K562 (cell line): ENCODE data around the gene CNTN6. TPM values are rescaled to one million over a fixed set of nuclear protein-coding genes. Genes with fewer than 3 reads are reported as not detected.

Source experiments
- ATAC-seq: fragments of 200-7000 bp; cut with Tn5 transposase; 3 replicates; pipeline ENCODE4 v1.9.1; 2020; ENCODE audit warnings: moderate library complexity
- BruUV-seq: library from RNA; stranded (reverse); fragments of 400-500 nt; replicated peaks from 2 replicates; lab custom pipeline; 2021; lab: Mats Ljungman, UMichigan
- CTCF ChIA-PET: fragments of 300-600 bp; formaldehyde crosslinking; extraction: SDS; loops from one replicate; lab custom pipeline; 2021; ENCODE audit warnings: low intra/inter-chr PET ratio; lab: Yijun Ruan, JAX
- POLR2A ChIA-PET: fragments of 300-600, 350-650 bp; sonication (Branson Sonifier 250); formaldehyde crosslinking; extraction: SDS; loops from one replicate; lab custom pipeline; 2021; ENCODE audit warnings: antibody characterized with exemption, inconsistent platforms; lab: Yijun Ruan, JAX
- DNase-seq, 4 experiments: peaks; one replicate each; pipeline versions ENCODE4 v3.0.0 to v3.0.0-alpha.2; 2011 to 2018; ENCODE audit warnings: low spot score in 3 of 4, mixed read lengths in 3 of 4; ENCODE audit errors: extremely low read depth in 1 of 4
- FAIRE-seq: peaks from 2 replicates; lab custom pipeline; 2011; peaks lifted over from hg19 to GRCh38; lab: Jason Lieb, UNC
- H2AFZ ChIP-seq: 2 replicates; pipeline ENCODE4 v1.6.0; 2011; ENCODE audit warnings: low read depth, low read length, control low read depth, inconsistent platforms
- H3K27ac ChIP-seq: fragments of 200-600 bp; 3 replicates; pipeline ENCODE4 v1.8.0; 2011; ENCODE audit warnings: low read depth, mild to moderate bottlenecking, control low read depth, inconsistent platforms, low read length, moderate library complexity, mixed read lengths; ENCODE audit errors: extremely low read depth
- H3K27me3 ChIP-seq, 2 experiments: fragments of 300-600 bp in 1 of 2; 2 replicates in 1 of 2; 3 replicates in 1 of 2; pipeline versions ENCODE4 v1.6.0 to v1.8.0; 2011; ENCODE audit warnings: inconsistent platforms in 2 of 2, low read length in 2 of 2, mild to moderate bottlenecking in 1 of 2, mixed read lengths in 1 of 2, moderate library complexity in 1 of 2; ENCODE audit not compliant: control insufficient read depth in 2 of 2, insufficient read depth in 2 of 2
- H3K36me3 ChIP-seq: fragments of 300-600 bp; 3 replicates; pipeline ENCODE4 v1.8.0; 2011; ENCODE audit warnings: mild to moderate bottlenecking, low read length, inconsistent platforms; ENCODE audit not compliant: control insufficient read depth, insufficient read depth
- H3K4me1 ChIP-seq, 2 experiments: fragments of 200-600 bp in 1 of 2; replicated peaks in 1 of 2; 2 replicates in 1 of 2; 3 replicates in 1 of 2; pipeline versions ENCODE4 v1.5.1 to v1.8.0; 2011; ENCODE audit warnings: inconsistent platforms in 2 of 2, low read length in 2 of 2, mild to moderate bottlenecking in 1 of 2, mixed read lengths in 1 of 2, moderate library complexity in 1 of 2; ENCODE audit not compliant: control insufficient read depth in 2 of 2, insufficient read depth in 2 of 2
- H3K4me2 ChIP-seq: 2 replicates; pipeline ENCODE4 v1.6.1; 2011; ENCODE audit warnings: low read length, control low read depth, inconsistent platforms, mixed read lengths; ENCODE audit not compliant: insufficient read depth
- H3K4me3 ChIP-seq: fragments of 200-600 bp; sonication (generic), shearing (Covaris generic); 2 replicates; pipeline ENCODE4 v1.5.1; 2016; ENCODE audit warnings: control low read depth, inconsistent platforms
- H3K79me2 ChIP-seq: fragments of 200-600 bp; 3 replicates; pipeline ENCODE4 v1.8.0; 2011; ENCODE audit warnings: low read length, inconsistent platforms; ENCODE audit not compliant: control insufficient read depth, insufficient read depth
- H3K9ac ChIP-seq, 2 experiments: 2 replicates each; pipeline versions ENCODE4 v1.6.0 to v1.6.1; 2011; ENCODE audit warnings: low read depth in 2 of 2, low read length in 2 of 2, control low read depth in 1 of 2, inconsistent platforms in 1 of 2, mild to moderate bottlenecking in 1 of 2, mixed read lengths in 1 of 2; ENCODE audit not compliant: insufficient read depth in 1 of 2
- H3K9me1 ChIP-seq: one replicate; pipeline ENCODE4 v1.6.0; 2011; ENCODE audit warnings: inconsistent platforms, mild to moderate bottlenecking, low read length, moderate library complexity; ENCODE audit not compliant: control insufficient read depth, insufficient read depth
- H3K9me3 ChIP-seq: replicated peaks from 2 replicates; pipeline ENCODE4 v1.5.1; 2011; ENCODE audit warnings: low read depth, low read length, inconsistent platforms; ENCODE audit not compliant: control insufficient read depth, insufficient read depth
- H4K20me1 ChIP-seq: replicated peaks from 2 replicates; pipeline ENCODE4 v1.6.1; 2011; ENCODE audit warnings: low read length, inconsistent platforms, mixed read lengths; ENCODE audit not compliant: control insufficient read depth, insufficient read depth
- DNMT1 ChIP-seq: fragments of 450-650 bp; IDR thresholded peaks from 2 replicates; pipeline ENCODE4 v1.6.1; 2016; ENCODE audit warnings: antibody characterized with exemption, mild to moderate bottlenecking
- EHMT2 ChIP-seq: fragments of 450-650 bp; IDR thresholded peaks from 2 replicates; pipeline ENCODE4 v1.6.1; 2018; ENCODE audit warnings: antibody characterized with exemption
- EP300 ChIP-seq: IDR thresholded peaks from 2 replicates; pipeline ENCODE4 v1.6.1; 2012; ENCODE audit warnings: low read length, improper control_type of control experiment
- HMGN3 ChIP-seq: IDR thresholded peaks from 2 replicates; pipeline ENCODE4 v1.6.1; 2011; ENCODE audit warnings: borderline replicate concordance, low read depth, mild to moderate bottlenecking, mixed read lengths, low read length; ENCODE audit not compliant: insufficient read length; ENCODE audit errors: extremely low read depth
- HSF4 ChIP-seq: fragments of 250-450 bp; sonication (Bioruptor Pico); IDR thresholded peaks from 2 replicates; pipeline ENCODE4 v2.1.2; 2022; ENCODE audit warnings: mild to moderate bottlenecking, moderate library complexity, borderline replicate concordance
- L3MBTL2 ChIP-seq: fragments of 450-650 bp; IDR thresholded peaks from 2 replicates; pipeline ENCODE4 v1.6.1; 2016; ENCODE audit warnings: mild to moderate bottlenecking, moderate library complexity
- MCM3 ChIP-seq: fragments of 450-650 bp; IDR thresholded peaks from 2 replicates; pipeline ENCODE4 v1.6.1; 2016
- NFXL1 ChIP-seq: fragments of 450-650 bp; formaldehyde crosslinking; IDR thresholded peaks from 2 replicates; pipeline ENCODE4 v1.4.0; 2021; ENCODE audit warnings: mild to moderate bottlenecking
- PTTG1 ChIP-seq: fragments of 450-650 bp; IDR thresholded peaks from 2 replicates; pipeline ENCODE4 v1.6.1; 2016; ENCODE audit warnings: low read depth, mild to moderate bottlenecking, missing genetic modification characterization, missing compliant biosample characterization
- SRF ChIP-seq, 2 experiments: fragments of 250-450, 450-650 bp in 1 of 2; sonication (Bioruptor Pico) in 1 of 2; sonication (generic) in 1 of 2; formaldehyde crosslinking; IDR thresholded peaks; 2 replicates each; pipeline versions ENCODE4 v1.5.0 to v1.5.1; 2020 to 2022; ENCODE audit warnings: mild to moderate bottlenecking in 1 of 2, missing genetic modification reagents in 1 of 2
- ZBTB2 ChIP-seq: fragments of 450-650 bp; IDR thresholded peaks from 2 replicates; pipeline ENCODE4 v1.6.1; 2016; ENCODE audit warnings: antibody characterized with exemption
- ZBTB34 ChIP-seq: fragments of 250-450 bp; sonication (Bioruptor Pico); IDR thresholded peaks from 2 replicates; pipeline ENCODE4 v1.8.0; 2021; ENCODE audit warnings: mild to moderate bottlenecking, moderate library complexity
- ZNF133 ChIP-seq: fragments of 250-450 bp; sonication (Bioruptor Pico); IDR thresholded peaks from 2 replicates; pipeline ENCODE4 v1.4.0; 2020; ENCODE audit warnings: mild to moderate bottlenecking
- ZNF395 ChIP-seq: fragments of 200-800 bp; sonication (Bioruptor generic); IDR thresholded peaks from 2 replicates; pipeline ENCODE4 v1.6.1; 2017; ENCODE audit warnings: missing genetic modification characterization, missing compliant biosample characterization
- ZNF445 ChIP-seq: fragments of 250-450 bp; sonication (Bioruptor Pico); IDR thresholded peaks from 2 replicates; pipeline ENCODE4 v1.4.0; 2020; ENCODE audit warnings: low read depth, mild to moderate bottlenecking, moderate library complexity
- ZNF507 ChIP-seq: conservative IDR thresholded peaks from 2 replicates; pipeline ENCODE4 v1.6.1; 2017; ENCODE audit warnings: missing genetic modification characterization, missing compliant biosample characterization
- ZNF740 ChIP-seq, 3 experiments: fragments of 200-800 bp in 1 of 3; sonication (Bioruptor generic) in 1 of 3; sonication (generic) in 1 of 3; formaldehyde crosslinking in 1 of 3; IDR thresholded peaks; 2 replicates each; pipeline versions ENCODE4 v1.6.1 to v1.8.0; 2016 to 2022; ENCODE audit warnings: mild to moderate bottlenecking in 2 of 3, missing compliant biosample characterization in 2 of 3, missing genetic modification characterization in 2 of 3, missing genetic modification reagents in 1 of 3
- WGBS: fragments of 100-300 bp; shearing (Covaris generic); methylation state at CpG from one replicate; pipeline ENCODE4 v1.1.6; 2016; ENCODE audit warnings: low coverage, mixed read lengths; ENCODE audit not compliant: insufficient coverage; ENCODE audit errors: missing lambda C conversion rate; 5-methylcytosine and 5-hydroxymethylcytosine counted together
- in situ Hi-C: fragments of 300-500 bp; cut with MboI; formaldehyde crosslinking; loops from 4 replicates; pipeline ENCODE4 v1.15.0; 2018; ENCODE audit warnings: inconsistent platforms, mixed read lengths
- intact Hi-C: fragments of 100-400 bp; cut with micrococcal nuclease; formaldehyde crosslinking; loops from 2 replicates; pipeline ENCODE4 v1.14.2; 2022
- polyA plus RNA-seq, 8 experiments: library from polyadenylated mRNA; depleted of rRNA in 4 of 8; stranded (reverse) in 5 of 8; unstranded in 3 of 8; fragments of >200 nt; fragmentation: Nextera tagmentation in 2 of 8; fragmentation: Illumina TruSeq in 1 of 8; extraction: Ambion mirVana in 2 of 8; extraction: Trizol in 1 of 8; gene quantifications; 2 replicates each; pipeline versions ENCODE4 v1.2.1 to v1.2.3, GENCODE V29; 2011 to 2014; ENCODE audit warnings: inconsistent platforms in 1 of 8, missing spikeins in 1 of 8
- total RNA-seq, 7 experiments: library from RNA; depleted of rRNA in 6 of 7; stranded (reverse); fragments of >200 nt in 6 of 7; fragmentation: Illumina TruSeq in 2 of 7; extraction: Trizol in 2 of 7; gene quantifications; 2 replicates each; pipeline versions ENCODE4 v1.2.1 to v1.2.3, GENCODE V29; 2011 to 2021; ENCODE audit warnings: low replicate concordance in 1 of 7

The CNTN6 gene
- total and polyA plus RNA-seq, 9 of the 15 experiments (the other 6 are each of a cell fraction or from before 2014, with no cell fraction given) = not detected

GRCh38 chr3:1447452-1447851 is 354.6 kb downstream of the CNTN6 start:
- Histone ChIP-seq H3K9me3 (peaks cover 5% of the 10 kb centered on the region), H3K4me1 (no peaks in the 10 kb centered on the region), H3K36me3 (no peaks in the 10 kb centered on the region), H3K4me2 (no peak overlapping the region), H3K4me3 (no peak overlapping the region), H3K27ac (no peak overlapping the region), H3K79me2 (no peaks in the 10 kb centered on the region), H3K9ac (no peak overlapping the region), H3K9me1 (no peaks in the 10 kb centered on the region), H4K20me1 (no peaks in the 10 kb centered on the region), H2AFZ (no peak overlapping the region), H3K27me3 (no peaks in the 10 kb centered on the region)
- FAIRE-seq (no peak), DNase-seq (no peak), ATAC-seq (no peak)
- ChIA-PET CTCF (no interaction called here), POLR2A (no interaction called here)
- no peak for TF ChIP-seq ZNF133
- TF ChIP-seq ZNF445 (CRISPR knock-in tag) = no peak
- TF ChIP-seq ZBTB34 = no peak
- TF ChIP-seq L3MBTL2 = no peak
- no peak for TF ChIP-seq ZNF740 (CRISPR knock-in tag; IDR thresholded peaks at IDR 0.05)
- no peak for TF ChIP-seq ZNF740 (tag; IDR thresholded peaks at IDR 0.05)
- TF ChIP-seq ZNF507 (tag) = no peak
- TF ChIP-seq ZNF395 = no peak
- TF ChIP-seq MCM3 = no peak
- TF ChIP-seq EP300 = no peak
- TF ChIP-seq HSF4 = no peak
- TF ChIP-seq DNMT1 = no peak
- no peak for TF ChIP-seq NFXL1
- no peak for TF ChIP-seq EHMT2
- no peak for TF ChIP-seq HMGN3
- no peak for TF ChIP-seq SRF (CRISPR knock-in tag; IDR thresholded peaks at IDR 0.05)
- TF ChIP-seq PTTG1 = no peak
- no peak for TF ChIP-seq ZBTB2
- in situ Hi-C loops = no loop called here
- 6% methylated on average over 1 of the region's 1 CpG for WGBS
- intact Hi-C loops = no loop called here
- BruUV-seq = no TSS peak
